ENCODE data around the gene TTC32.

The TTC32 gene

DNA sequence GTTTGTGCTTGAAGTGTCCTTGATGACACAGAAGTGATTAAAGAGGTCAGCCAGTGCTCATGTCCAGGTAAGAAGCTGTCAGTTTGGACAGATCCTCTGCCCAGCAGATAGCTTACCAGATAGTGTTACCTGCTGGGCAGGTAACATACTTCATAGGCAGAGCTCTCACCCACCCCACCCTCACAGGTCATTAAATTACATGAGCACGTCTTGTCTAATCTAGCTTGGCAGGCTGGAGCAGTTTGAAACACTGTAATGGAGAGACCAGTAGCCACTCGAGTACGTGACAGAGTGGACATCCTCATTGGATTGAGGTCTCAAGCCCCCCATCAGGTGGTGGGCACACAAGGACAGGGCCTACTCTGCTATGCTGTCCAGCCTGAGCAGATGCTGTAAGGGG, 27.1 kb downstream of the TTC32 start:
- no peak for DNase-seq

DNA sequence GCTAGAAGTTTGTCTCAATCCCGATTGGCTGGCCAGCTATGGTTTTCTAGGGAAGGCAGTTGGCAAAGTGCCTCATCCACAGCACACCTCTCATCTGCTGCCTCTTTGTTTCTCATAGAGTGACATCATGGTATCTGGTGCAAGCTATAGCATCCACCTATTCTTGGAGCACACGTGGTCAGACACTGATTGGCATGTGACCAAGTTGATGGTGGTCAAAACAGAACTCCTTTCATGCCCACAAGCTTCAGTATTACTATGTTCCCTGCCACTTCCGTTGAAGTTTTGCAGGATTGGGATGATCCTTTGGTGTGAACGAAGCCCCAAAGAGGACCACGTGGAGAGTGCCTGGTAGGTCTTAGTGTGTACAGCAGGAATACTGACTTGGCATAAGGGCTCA, 28.8 kb downstream of the TTC32 start:
- no peak for DNase-seq

DNA sequence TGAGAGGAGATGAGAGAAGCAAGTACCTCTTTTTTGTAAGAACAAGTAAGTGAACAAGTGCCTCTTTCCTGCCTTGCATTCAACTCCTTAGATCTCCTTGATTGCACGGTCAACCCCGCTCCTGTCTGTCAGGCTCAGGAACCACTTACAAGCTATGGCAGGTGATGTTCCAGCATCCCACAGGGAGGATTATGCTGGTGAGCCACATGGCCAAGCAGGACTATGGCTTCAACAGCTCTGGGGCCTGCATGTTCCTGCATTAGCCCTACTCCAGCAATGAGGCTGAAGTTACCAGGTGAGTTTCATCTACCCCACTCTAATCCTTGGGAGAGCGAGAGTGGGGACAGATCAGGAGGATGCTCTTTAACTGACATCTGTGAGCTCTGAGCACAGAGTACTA, 29.5 kb downstream of the TTC32 start:
- no peak for DNase-seq

DNA sequence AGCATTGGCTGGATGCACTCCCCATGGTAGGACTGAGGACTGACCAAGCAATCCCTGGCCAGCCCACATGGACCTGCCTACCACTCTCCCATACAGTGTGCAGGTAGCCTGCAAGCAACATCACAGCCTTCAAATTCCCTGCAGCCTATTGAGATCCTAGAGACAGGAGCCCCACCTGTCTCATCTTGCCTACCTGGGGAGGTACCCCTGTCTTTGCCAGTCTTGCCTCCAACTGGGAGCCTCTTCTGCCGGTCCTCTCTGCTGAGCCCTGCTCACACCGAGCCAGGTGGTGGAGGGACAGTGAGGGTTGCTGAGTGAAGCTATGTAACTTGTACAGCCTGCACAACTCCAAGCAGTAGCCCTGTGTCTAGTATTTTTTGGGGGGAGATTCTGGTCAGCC, 29.9 kb downstream of the TTC32 start:
- no peak for DNase-seq

DNA sequence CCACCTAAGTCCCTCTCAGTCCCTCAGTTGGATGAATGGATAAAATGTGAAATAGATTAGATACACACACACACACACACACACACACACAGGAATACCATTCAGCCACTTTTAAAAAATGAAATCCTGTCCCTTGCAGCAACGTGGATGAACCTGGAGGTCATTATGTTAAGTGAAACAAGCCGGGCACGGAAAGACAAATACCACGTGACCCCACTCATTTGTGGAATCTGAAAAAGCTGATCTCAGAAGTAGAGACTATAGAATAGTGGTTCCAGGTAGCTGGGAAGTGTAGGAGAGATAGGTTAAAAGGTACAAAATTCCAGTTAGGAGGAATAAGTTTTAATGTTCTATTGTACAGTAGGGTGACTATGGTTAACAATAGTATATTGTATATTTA, 31.0 kb downstream of the TTC32 start:
- no peak for DNase-seq

DNA sequence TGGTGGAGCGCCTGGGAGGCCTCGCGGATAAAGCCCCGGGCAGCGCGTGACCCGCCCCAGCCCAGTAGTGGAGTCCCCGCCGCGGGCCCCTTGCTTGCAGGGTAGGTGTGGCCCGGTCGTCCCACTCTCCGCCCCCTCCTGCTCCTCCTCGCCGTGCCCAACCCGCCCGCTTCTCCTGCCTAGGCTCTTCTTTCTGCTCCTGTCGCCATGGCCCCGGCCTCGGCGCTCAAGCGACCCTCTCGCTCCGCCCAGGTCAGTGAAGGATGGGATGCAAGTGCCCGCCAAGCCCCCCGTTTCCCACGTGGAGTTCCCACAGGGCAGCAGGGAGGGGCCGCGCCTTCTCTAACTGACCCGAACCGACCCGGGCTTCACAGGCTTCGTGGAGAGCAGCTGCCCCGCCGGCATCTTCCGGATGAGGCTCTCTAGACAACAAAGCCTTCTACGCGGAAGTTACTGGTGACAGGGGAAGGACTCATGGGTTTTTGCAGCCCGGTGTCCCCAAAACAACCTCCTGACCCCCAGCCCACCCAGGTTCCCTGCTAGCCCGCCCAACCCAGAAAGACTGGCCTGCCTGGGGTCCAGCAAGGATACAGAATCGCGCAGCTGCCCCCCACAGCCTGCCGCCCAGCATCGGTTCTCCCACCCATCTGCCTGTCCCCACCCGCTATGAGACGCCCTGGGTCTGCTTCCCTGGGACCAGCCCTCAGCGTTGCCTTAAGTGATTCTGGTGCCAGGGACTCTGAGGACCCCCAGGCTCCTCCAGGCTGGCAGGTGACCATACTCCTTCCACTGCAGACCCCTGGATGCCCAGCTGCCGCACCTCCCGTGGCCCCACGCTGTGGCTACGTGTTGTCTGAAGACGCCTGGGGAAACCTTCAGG, 32.8 kb downstream of the TTC32 start:
- DNase-seq: peak; percentile 70 to 74

DNA sequence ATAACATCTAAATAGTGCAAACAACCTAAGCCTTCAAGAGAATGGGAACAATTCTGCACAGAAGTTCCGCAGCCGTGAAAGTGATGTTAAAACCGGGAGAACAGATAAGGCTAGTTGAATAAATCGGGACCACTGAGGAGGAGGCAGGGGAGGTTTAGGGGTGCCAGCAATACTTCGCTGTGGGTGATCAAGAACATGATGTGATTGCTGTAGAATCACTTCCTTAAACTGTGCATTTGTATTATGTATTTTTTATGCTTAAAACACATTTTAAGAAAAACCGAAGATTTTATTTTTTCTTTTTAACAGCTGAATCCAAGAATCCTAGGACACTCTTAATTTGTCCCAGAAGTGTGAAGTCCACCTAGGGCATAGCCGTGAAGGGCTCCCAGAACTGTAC, 33.6 kb downstream of the TTC32 start:
- DNase-seq: no peak

DNA sequence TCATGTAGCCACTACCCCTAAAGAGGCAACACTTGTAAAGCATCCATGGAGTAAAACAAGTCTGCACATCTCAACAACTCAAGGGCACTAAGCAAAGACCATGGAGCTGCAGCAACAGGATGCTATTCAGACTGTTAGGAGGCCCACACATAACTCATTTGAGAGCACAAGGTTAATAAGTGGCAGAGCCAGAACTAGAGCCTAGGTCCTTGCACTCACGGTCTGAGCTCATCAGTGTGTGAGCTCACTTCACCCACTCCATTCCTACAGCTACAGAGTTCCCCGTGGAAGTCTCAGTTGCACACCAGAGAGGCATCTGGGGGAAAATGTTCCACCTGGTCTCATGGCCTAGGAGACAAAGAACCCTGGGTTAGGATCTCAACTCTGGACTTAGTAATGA, 35.0 kb downstream of the TTC32 start:
- DNase-seq: no peak

DNA sequence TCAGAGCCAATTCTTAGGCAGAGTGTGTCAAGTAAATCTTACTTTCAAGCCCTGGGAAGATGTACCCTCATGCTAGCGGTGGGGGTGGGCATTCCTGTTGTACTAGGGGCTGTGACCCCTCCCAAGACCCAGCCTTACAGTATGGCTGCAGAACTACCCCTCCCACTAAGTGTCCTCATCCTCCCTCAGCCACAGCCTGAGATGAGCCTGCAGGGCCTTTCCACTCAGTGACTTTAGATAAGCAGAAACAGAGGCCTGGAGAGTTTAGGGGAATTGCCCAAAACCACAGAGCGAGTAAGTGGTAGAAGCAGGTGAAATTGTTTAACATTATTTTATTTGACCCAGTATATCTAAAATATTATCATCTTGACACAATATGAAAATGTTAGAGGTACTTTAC, 36.6 kb downstream of the TTC32 start:
- DNase-seq: no peak

DNA sequence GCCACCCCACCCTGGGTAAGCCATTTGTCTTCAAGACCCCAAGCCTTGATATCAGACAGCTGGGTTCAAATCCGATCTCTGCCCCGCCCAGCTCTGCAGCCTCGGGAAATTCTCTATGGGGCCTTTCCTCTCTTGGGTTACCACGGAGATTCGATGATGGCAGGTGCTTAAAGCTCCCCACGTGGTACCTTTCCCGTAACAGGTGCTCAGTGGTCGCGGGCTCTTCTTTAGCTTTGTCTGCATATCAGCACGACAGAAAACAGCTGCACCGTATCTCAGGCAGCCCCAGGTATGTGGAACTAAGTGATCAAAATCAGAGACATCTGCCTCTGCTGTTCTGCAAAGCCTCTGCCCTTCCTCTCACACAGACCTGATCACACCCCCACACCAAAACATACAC, 37.4 kb downstream of the TTC32 start:
- DNase-seq: no peak

DNA sequence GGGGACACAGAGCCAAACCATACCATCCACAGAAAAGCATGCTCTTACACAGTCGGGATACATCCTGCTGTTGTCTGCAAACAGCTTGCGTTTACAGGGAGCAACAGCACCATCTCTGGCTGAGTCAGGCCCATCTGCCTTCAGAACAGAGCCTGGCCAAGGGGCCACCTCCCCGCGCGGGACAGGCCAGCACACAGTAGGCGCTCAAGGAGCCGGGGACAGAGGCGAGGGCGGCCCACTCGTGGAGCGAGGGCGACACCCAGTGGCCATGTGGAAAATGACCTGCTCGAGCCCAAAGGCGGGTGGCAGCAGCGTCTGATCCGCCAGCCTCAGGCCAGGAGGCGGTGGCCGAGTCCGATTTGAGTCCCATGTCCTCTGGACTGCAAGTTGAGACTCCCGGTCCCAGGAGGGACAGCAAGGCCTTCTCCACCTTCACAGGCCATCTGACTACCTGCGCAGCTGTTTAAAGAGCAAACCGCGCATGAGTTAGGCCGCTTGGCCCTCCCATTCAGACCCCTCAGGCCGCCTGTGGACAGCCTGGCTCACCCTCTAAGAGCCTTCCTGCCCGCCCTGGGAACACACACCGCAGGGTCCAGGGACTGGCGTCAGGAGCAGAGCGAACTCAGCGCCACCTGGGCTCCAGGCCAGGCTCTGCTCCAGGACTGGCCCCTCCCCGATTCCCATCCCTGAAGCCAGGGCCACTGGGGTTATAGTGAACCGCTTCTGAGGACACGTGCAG, 38.3 kb downstream of the TTC32 start:
- DNase-seq: peak; percentile 77 to 81

DNA sequence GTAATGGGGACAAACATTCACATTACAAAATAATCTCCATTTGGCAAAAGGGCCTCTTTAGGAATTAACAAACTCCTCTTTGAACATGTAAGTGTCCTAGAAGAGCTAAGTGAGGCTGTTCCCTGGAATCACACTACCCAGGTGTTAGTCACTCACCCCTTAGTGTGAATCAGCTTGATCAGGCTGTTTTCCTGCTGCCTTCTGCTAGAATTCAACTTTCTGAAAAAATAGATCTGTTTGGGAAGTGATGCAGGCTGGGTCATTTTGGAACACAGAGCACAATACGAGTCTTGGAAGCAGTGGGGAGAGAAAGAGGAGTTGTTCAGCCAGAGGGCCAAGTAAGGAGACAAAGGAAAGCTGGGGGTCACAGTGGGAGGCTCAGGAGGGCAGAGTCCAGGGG, 40.0 kb downstream of the TTC32 start:
- DNase-seq: no peak

DNA sequence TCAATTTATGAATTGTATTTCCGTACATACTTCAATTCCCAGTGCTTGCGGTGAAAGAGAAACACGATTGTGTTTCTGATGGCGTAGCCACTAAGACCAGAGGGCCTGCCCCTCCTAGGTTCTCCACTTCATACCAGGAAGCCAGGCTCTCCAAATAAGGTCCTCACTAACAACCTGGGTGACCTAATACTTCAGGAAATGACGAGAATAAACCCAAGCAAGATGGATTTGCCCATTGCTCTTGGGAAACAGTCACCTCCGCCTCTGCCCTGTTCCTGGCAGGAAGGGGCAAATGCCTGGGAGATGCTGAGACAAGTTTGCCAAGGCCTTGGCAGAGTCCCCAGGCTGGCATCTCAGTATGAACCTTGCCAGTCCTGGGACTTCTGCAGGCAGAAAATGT, 41.8 kb downstream of the TTC32 start:
- no peak for DNase-seq

DNA sequence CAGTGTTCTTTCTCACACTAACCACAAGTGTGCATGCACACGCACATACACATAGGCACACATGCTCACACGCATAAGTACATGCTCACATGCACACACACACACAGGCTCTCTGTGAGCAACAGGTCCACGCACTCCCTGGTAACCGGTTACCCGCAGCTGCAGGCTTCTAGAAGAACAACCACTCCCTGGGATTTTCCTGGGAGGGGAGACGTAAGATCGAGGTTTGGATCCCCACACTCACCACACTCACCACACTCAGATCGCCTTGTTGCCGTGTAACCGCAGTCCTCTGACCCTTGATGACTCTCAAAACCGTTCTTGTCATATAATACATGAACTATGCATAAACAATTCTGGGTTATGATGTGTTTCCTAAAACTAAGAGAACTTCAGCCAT, 42.2 kb downstream of the TTC32 start:
- DNase-seq: no peak

DNA sequence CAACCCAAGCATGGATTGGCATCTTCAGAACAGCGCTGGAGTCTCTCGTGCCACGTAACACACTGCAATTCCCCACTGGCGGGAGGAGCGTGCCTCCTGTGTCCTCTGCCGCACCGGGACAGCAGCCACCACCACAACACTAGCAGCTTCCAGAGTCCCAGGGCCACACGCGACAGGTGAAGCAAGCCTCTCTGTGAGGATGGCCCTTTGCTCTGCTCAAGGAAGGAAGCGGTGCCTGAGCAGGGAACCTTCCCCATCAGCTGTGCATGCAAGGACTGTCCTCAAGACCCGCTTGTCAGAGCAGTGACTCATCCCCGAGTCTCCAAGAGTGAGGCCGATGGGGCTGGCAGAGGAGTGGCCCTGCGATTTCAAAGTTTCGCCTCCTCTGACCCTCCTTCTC, 44.0 kb downstream of the TTC32 start:
- no peak for DNase-seq

DNA sequence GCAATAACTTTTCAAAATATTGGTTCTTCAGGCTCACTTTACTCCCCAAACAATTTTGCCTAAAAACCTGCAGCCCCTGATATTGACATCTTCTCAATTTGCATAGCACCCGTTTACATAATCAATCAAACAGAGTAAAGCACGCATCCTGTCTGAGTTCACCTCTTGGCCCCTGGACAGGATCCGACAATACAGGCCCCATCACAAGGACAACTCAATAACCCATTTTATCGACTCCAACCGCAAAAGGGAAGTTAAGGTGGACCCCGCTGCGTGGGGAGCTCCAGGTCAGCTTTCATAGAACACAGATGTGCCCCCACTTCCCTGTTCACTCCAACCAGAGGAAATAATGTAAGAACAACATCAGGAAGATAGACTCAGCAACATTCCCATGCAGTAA, 44.7 kb downstream of the TTC32 start:
- DNase-seq: no peak

DNA sequence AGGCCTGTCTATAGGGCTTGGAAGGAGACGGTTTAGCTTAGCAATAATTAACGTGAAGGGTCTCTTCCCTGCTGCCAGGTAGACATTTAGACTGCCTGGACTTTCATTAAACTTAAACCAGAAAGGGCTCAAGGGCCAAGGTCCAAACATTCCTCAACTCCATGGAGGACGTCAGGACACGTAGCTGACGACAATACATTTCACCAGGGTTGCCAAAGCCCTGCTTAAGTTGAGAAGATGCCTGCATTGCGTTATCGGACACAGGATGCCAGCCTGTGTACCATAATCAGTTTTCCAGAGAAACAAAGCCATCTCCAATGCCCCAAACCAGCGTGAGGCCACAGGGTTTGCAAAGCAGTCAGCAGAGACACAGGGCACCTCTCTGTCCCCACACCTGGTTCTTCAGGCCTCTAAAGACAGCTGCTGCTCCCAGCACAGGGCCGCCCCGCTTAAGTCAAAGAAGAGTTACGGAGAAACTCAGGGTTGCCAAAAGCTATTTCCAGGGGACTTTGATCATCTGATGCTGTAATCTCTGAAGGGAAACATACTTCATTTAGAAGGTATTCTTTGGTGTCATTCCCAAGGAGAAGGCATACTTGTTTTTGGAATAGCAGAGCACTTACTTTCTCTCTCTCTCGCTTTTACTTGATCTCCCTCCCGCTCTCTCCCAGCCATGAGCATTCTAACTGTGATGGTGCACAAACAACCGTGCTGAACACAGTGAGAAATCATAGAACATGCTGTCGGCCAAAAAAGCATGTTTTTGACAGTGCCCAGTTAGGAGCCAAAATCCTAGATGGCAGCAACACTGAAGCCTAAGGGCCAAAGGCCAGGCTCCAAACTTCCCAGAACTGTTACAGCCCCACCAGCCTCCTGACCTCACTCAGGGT, 46.0 kb downstream of the TTC32 start:
- DNase-seq: no peak

DNA sequence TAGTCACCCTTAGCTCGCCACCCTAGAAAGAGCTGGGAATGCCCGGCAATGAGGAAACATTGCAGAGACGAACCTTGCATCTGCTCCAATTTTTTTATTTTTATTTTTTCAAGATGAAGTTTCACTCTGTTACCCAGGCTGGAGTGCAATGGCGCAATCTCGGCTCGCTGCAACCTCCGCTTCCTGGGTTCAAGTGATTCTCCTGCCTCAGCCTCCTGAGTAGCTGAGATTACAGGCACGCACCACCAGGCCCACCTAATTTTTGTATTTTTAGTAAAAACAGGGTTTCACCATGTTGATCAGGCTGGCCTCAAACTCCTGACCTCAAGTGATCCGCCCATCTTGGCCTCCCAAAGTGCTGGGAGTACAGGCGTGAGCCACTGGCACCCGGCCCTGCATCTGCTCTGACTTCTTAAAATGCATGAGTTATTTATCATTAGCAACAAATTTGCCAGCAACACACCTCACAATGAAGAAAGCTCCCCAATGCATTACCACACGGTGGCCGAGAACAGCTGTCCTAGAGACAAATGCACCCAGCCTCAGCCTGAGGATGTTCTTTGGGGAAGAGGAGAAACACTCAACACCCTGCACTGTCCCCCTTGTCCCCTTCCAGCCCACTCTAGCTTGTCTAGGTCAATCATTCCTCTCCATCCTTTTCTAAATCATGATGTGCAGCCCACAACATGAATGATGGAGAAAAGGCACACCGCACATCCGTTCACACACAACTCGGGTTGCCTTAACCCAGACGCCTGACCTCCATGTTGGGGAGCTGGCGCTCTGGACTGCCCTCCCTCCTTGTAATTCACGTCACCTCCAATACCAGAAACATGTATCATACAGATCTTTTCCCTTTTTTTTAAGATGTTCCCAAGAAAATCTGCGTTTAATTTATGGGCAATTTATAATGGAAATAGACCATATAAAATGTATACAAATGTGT, 46.9 kb downstream of the TTC32 start:
- DNase-seq: no peak

DNA sequence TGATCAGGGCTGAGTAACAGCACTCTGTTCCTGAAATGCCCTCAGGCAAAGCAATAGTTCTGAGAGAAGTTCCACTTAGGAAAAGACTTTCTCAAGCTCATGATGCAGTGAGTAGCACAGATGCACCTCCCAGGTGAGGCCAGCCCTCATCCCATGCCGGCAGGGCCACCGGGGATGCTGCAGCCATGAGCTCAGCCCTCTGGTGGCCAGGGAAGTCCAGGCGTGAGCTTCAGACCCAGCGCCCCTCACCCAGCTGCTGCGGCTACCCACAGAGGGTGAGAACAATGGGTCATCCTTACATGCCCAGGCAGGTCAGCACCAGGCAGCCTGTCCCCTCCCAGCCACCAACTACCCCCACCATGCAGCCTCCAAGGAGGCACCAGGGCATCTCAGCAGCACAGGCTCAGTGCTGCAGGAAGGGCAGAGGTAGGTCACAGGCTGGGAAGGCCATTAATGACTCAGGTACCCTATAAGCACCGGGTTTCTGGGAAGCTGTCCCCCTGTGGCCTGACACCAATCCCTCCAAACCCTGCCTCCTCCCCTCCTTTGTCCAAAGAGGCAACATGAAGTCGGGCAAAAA, 50.6 kb downstream of the TTC32 start:
- no peak for DNase-seq

DNA sequence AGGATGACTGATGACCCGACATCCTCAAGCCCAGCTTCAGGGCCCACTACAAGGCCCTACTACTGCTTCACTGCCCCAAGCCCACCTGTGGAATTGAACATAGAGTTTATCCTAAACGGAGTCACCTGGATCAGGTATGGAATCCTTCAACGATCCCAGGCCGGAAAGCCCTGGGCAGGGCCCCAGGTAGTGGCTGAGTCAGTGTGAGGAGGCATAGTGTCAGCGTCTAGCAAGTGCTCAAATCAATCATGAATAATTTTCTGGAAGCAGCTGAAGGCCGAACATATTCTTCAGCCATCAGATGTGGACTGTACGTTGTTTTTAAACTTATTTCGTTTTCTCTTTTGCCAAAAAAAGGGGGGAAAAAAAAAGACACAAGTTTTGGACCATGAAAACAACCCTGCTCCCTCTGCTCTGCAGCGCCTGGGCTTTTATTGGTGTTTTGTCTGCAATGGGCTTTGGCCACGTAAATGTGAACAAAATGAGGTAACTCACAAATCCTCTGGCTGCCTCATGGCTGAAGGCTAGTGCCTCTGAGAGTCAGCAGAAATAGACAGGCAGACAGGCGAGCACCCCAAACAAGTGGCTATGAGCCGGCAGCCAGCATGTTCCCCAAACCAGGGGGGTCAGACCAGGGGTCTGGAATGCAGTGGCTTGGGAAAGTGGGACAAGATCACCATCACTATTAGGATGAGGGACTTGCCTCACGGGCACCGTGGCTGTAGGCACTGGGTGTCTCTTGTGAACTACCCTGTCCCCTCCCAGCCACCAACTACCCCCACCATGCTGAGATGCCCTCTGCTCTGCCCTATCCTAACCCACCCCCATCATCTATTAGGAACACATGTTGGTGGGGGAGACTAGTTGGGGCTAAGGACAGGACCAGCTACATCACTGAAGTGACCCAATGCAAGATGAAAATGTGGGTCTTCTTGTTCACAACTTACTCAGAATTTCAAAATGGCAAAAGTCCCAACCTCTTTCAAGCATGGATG, 51.4 kb downstream of the TTC32 start:
- DNase-seq: no peak

DNA sequence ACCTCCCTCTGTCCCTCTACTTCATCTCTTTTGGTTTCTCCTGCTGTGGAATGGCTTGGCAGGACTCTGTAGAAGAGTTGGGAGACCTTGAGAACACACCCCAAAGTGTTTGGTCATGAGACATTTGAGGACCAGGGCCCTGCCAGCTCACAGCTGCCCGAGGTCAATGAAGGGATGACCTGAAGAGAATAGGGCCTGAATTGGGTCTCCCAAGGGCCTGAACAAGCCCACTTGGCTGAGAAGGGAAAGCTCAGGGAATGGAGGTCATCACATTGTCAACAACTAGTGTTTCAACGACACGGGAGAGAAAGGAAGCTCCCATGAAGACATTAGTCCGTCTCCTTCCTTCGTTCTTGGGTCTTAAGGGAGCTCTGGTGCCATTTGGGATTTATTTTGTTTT, 52.8 kb downstream of the TTC32 start:
- DNase-seq: no peak
